Trophoblast cell (in vitro differentiated cells and primary cell): ENCODE measurements around the gene FAM24B.
"Not testable (repeated sequence)": the region's sequence is repeated elsewhere in the genome, so short reads cannot be mapped to it uniquely, and the experiment has no call there.

Experiments used
- DNase-seq, 2 donors: peaks; one replicate each; pipeline ENCODE4 v3.0.0-alpha.2; 2016
- H2AFZ ChIP-seq: 2 replicates; pipeline ENCODE4 v1.6.1; 2013; ENCODE audit warnings: low read length, moderate library complexity, mild to moderate bottlenecking; ENCODE audit not compliant: insufficient read depth, poor library complexity
- H2AK5ac ChIP-seq: 2 replicates; pipeline ENCODE4 v1.6.1; 2013; ENCODE audit warnings: mild to moderate bottlenecking, low read length
- H2BK120ac ChIP-seq: 2 replicates; pipeline ENCODE4 v1.6.1; 2013; ENCODE audit warnings: low read length, mild to moderate bottlenecking, moderate library complexity; ENCODE audit not compliant: insufficient read depth, poor library complexity
- H2BK12ac ChIP-seq: 2 replicates; pipeline ENCODE4 v1.6.1; 2013; ENCODE audit warnings: mild to moderate bottlenecking, low read length, moderate library complexity
- H2BK5ac ChIP-seq: 2 replicates; pipeline ENCODE4 v1.6.1; 2013; ENCODE audit warnings: low read length, low read depth, moderate library complexity, mild to moderate bottlenecking; ENCODE audit not compliant: poor library complexity
- H3K14ac ChIP-seq: 2 replicates; pipeline ENCODE4 v1.6.1; 2013; ENCODE audit warnings: mild to moderate bottlenecking, low read length
- H3K18ac ChIP-seq: 2 replicates; pipeline ENCODE4 v1.6.1; 2013; ENCODE audit warnings: mild to moderate bottlenecking, low read length
- H3K23ac ChIP-seq: 2 replicates; pipeline ENCODE4 v1.6.1; 2013; ENCODE audit warnings: low read length
- H3K27ac ChIP-seq: 2 replicates; pipeline ENCODE4 v1.5.1; 2013; ENCODE audit warnings: low read depth, mild to moderate bottlenecking, inconsistent platforms, low read length, moderate library complexity
- H3K27me3 ChIP-seq: 2 replicates; pipeline ENCODE4 v1.6.1; 2013; ENCODE audit warnings: inconsistent platforms, mild to moderate bottlenecking, low read length, moderate library complexity; ENCODE audit not compliant: insufficient read depth
- H3K36me3 ChIP-seq, 2 experiments: 1 replicate in 1 of 2; 2 replicates in 1 of 2; pipeline ENCODE4 v1.6.1; 2013; ENCODE audit warnings: low read length in 2 of 2, mild to moderate bottlenecking in 2 of 2, moderate library complexity in 1 of 2; ENCODE audit not compliant: insufficient read depth in 2 of 2, control insufficient read depth in 1 of 2
- H3K4ac ChIP-seq: 2 replicates; pipeline ENCODE4 v1.6.1; 2013; ENCODE audit warnings: low read depth, mild to moderate bottlenecking, low read length, moderate library complexity
- H3K4me1 ChIP-seq, 2 experiments: 1 replicate in 1 of 2; 2 replicates in 1 of 2; pipeline ENCODE4 v1.6.1; 2013; ENCODE audit warnings: low read length in 2 of 2, mild to moderate bottlenecking in 2 of 2, moderate library complexity in 1 of 2; ENCODE audit not compliant: insufficient read depth in 2 of 2, control insufficient read depth in 1 of 2
- H3K4me2 ChIP-seq: 2 replicates; pipeline ENCODE4 v1.6.1; 2013; ENCODE audit warnings: inconsistent platforms, mild to moderate bottlenecking, low read length, moderate library complexity
- H3K4me3 ChIP-seq: 2 replicates; pipeline ENCODE4 v1.5.1; 2013; ENCODE audit warnings: mild to moderate bottlenecking, low read depth, low read length, inconsistent platforms
- H3K79me1 ChIP-seq: one replicate; pipeline ENCODE4 v1.6.1; 2013; ENCODE audit warnings: low read length
- H3K79me2 ChIP-seq: 2 replicates; pipeline ENCODE4 v1.6.1; 2013; ENCODE audit warnings: low read length, mild to moderate bottlenecking; ENCODE audit not compliant: control insufficient read depth, insufficient read depth, poor library complexity
- H3K9ac ChIP-seq: 2 replicates; pipeline ENCODE4 v1.6.1; 2013; ENCODE audit warnings: mild to moderate bottlenecking, low read length
- H3K9me3 ChIP-seq: 2 replicates; pipeline ENCODE4 v1.6.1; 2013; ENCODE audit warnings: low read depth, mild to moderate bottlenecking, control low read depth, inconsistent platforms, low read length; ENCODE audit not compliant: insufficient read depth
- H4K12ac ChIP-seq: 2 replicates; pipeline ENCODE4 v1.6.1; 2013; ENCODE audit warnings: low read depth, mild to moderate bottlenecking, low read length, moderate library complexity
- H4K8ac ChIP-seq: 2 replicates; pipeline ENCODE4 v1.6.1; 2013; ENCODE audit warnings: low read depth, mild to moderate bottlenecking, low read length, moderate library complexity
- H4K91ac ChIP-seq: one replicate; pipeline ENCODE4 v1.6.1; 2013; ENCODE audit warnings: low read depth, mild to moderate bottlenecking, low read length, moderate library complexity
- WGBS: extraction: QIAGEN DNeasy Blood & Tissue Kit; methylation state at CpG from one replicate; pipeline ENCODE4 v1.1.7; 2013; ENCODE audit warnings: missing lambda C conversion rate; ENCODE audit not compliant: insufficient read length, insufficient coverage; ENCODE audit errors: extremely low coverage; 5-methylcytosine and 5-hydroxymethylcytosine counted together

The FAM24B gene

GRCh38 chr10:122871947-122872346 lies 7.4 kb downstream of the FAM24B start:
- not testable (repeated sequence) for H2BK12ac ChIP-seq, H3K27me3 ChIP-seq, H3K36me3 ChIP-seq, H4K8ac ChIP-seq, H4K12ac ChIP-seq, H2BK5ac ChIP-seq, H2AFZ ChIP-seq, H4K91ac ChIP-seq, H3K18ac ChIP-seq, H2BK120ac ChIP-seq, H3K14ac ChIP-seq, DNase-seq, H3K9ac ChIP-seq, H3K23ac ChIP-seq, H3K4me2 ChIP-seq, H3K79me2 ChIP-seq, H3K4ac ChIP-seq, H3K4me1 ChIP-seq, H3K79me1 ChIP-seq, H3K4me3 ChIP-seq, H3K27ac ChIP-seq, H3K9me3 ChIP-seq, H2AK5ac ChIP-seq
- no CpG with 5 or more reads among the region's 2 CpGs for WGBS

GRCh38 chr10:122868768-122869167 lies 10.6 kb downstream of the FAM24B start:
- not testable (repeated sequence) for H3K14ac ChIP-seq, H3K79me1 ChIP-seq, H4K8ac ChIP-seq, DNase-seq, H3K4me1 ChIP-seq, H2AFZ ChIP-seq, H3K79me2 ChIP-seq, H3K18ac ChIP-seq, H3K36me3 ChIP-seq, H3K27me3 ChIP-seq, H3K4me2 ChIP-seq, H3K4ac ChIP-seq, H4K91ac ChIP-seq, H3K27ac ChIP-seq, H3K9me3 ChIP-seq, H2BK5ac ChIP-seq, H2AK5ac ChIP-seq, H3K4me3 ChIP-seq, H3K9ac ChIP-seq, H2BK12ac ChIP-seq, H2BK120ac ChIP-seq, H4K12ac ChIP-seq, H3K23ac ChIP-seq
- no CpG with 5 or more reads among the region's 2 CpGs for WGBS

- H3K9me3 ChIP-seq, H3K23ac ChIP-seq, H2BK5ac ChIP-seq, H3K79me2 ChIP-seq, H3K4me1 ChIP-seq, H3K27ac ChIP-seq, H2BK120ac ChIP-seq, H4K12ac ChIP-seq, H4K8ac ChIP-seq, DNase-seq, H3K4me2 ChIP-seq, H2BK12ac ChIP-seq, H3K14ac ChIP-seq, H3K9ac ChIP-seq, H3K18ac ChIP-seq, H4K91ac ChIP-seq, H2AK5ac ChIP-seq, H3K79me1 ChIP-seq, H3K4ac ChIP-seq, H3K4me3 ChIP-seq, H3K36me3 ChIP-seq, H3K27me3 ChIP-seq, H2AFZ ChIP-seq: not testable (repeated sequence)
- WGBS = no CpG with 5 or more reads among the region's 3 CpGs
Measured at GRCh38 chr10:122866757-122867482, 12.5 kb downstream of the FAM24B start.

GRCh38 chr10:122864901-122865300 lies 14.5 kb downstream of the FAM24B start:
- WGBS = no CpG with 5 or more reads among the region's 1 CpG
- Histone ChIP-seq H3K27ac (no peak overlapping the region), H4K91ac (no peak overlapping the region), H2BK120ac (no peak overlapping the region), H2BK12ac (no peak overlapping the region), H2BK5ac (no peak overlapping the region), H3K36me3 (no peaks in the 10 kb centered on the region), H2AK5ac (no peak overlapping the region), H4K12ac (no peak overlapping the region), H3K9me3 (peaks cover 2% of the 10 kb centered on the region), H3K4me1 (peaks cover 3% of the 10 kb centered on the region in 2 experiments), H3K23ac (no peak overlapping the region), H3K9ac (no peak overlapping the region), H3K4me2 (no peak overlapping the region), H3K4ac (no peak overlapping the region), H2AFZ (no peak overlapping the region), H4K8ac (no peak overlapping the region), H3K18ac (no peak overlapping the region), H3K79me1 (no peaks in the 10 kb centered on the region), H3K14ac (no peak overlapping the region), H3K4me3 (no peak overlapping the region), H3K27me3 (no peaks in the 10 kb centered on the region), H3K79me2 (no peaks in the 10 kb centered on the region)
- DNase-seq = peak in 1 of 2 donors; percentile 16
